H1 (cell line): Measurements from ENCODE around the gene NYAP2. TPM values are rescaled to one million over a fixed set of nuclear protein-coding genes. Genes with fewer than 3 reads are reported as not detected.

Experiments used
- CBX8 ChIP-seq: fragments of 300-800, 300-1000 bp; sonication (generic); IDR thresholded peaks from 2 replicates; pipeline ENCODE4 v1.7.1; 2016; ENCODE audit warnings: low read depth, low read length, borderline replicate concordance
- KDM1A ChIP-seq: fragments of 200-600, 300-600 bp; sonication (generic); IDR thresholded peaks from 2 replicates; pipeline ENCODE4 v1.7.1; 2016; ENCODE audit warnings: mild to moderate bottlenecking, low read length, borderline replicate concordance
- RBBP5 ChIP-seq: IDR thresholded peaks from 2 replicates; pipeline ENCODE4 v1.7.1; 2012; ENCODE audit warnings: low read depth, mild to moderate bottlenecking, inconsistent platforms, low read length, moderate library complexity, borderline replicate concordance
- polyA plus RNA-seq, 7 experiments: library from polyadenylated mRNA; depleted of rRNA in 3 of 7; stranded (reverse) in 5 of 7; unstranded in 2 of 7; fragments of >200 nt in 5 of 7; fragments of 200-250 nt in 2 of 7; gene quantifications; 1 replicate in 5 of 7; 2 replicates in 1 of 7; 4 replicates in 1 of 7; pipeline versions ENCODE4 v1.2.1 to v1.2.3, GENCODE V29; 2011 to 2013; ENCODE audit warnings: missing spikeins in 2 of 7, mixed read lengths in 2 of 7
- total RNA-seq: library from RNA; stranded (reverse); fragmentation: NEBNext Ultra II Directional; extraction: Animal tissue kit (Norgen Biotek cat#: 25700); gene quantifications from 2 replicates; pipeline ENCODE4 v1.2.1, GENCODE V29; 2021
- TF ChIP-seq, protein P1 (sequence below): fragments of 300-600 bp; sonication (generic); IDR thresholded peaks from 2 replicates; pipeline ENCODE4 v1.7.1; 2012; ENCODE audit warnings: low read length, moderate library complexity, mild to moderate bottlenecking, inconsistent platforms; ENCODE audit not compliant: insufficient replicate concordance

The NYAP2 gene
- total and polyA plus RNA-seq, 2 of the 8 experiments (the other 6 are each of a cell fraction or from before 2014, with no cell fraction given): not detected

DNA sequence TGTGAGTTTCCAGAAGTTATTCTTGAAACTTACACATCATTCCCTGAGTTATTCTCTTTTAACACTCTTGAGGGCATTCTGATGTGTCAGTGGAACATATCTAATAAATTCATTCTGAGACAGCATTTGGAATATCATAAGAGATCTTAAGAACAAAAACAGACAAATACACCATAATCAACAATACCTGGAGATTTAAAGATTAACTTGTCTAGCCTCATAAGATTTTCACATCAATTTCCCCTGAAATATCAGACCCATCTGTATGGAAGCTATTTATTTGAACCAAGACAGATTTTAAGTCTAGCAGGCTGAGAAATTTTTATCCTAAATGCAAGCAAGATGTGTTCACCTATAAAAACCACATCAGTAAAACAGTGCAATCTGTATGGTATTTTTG lies 181.6 kb downstream of the NYAP2 start (continued):
- TF ChIP-seq, protein P1, sequence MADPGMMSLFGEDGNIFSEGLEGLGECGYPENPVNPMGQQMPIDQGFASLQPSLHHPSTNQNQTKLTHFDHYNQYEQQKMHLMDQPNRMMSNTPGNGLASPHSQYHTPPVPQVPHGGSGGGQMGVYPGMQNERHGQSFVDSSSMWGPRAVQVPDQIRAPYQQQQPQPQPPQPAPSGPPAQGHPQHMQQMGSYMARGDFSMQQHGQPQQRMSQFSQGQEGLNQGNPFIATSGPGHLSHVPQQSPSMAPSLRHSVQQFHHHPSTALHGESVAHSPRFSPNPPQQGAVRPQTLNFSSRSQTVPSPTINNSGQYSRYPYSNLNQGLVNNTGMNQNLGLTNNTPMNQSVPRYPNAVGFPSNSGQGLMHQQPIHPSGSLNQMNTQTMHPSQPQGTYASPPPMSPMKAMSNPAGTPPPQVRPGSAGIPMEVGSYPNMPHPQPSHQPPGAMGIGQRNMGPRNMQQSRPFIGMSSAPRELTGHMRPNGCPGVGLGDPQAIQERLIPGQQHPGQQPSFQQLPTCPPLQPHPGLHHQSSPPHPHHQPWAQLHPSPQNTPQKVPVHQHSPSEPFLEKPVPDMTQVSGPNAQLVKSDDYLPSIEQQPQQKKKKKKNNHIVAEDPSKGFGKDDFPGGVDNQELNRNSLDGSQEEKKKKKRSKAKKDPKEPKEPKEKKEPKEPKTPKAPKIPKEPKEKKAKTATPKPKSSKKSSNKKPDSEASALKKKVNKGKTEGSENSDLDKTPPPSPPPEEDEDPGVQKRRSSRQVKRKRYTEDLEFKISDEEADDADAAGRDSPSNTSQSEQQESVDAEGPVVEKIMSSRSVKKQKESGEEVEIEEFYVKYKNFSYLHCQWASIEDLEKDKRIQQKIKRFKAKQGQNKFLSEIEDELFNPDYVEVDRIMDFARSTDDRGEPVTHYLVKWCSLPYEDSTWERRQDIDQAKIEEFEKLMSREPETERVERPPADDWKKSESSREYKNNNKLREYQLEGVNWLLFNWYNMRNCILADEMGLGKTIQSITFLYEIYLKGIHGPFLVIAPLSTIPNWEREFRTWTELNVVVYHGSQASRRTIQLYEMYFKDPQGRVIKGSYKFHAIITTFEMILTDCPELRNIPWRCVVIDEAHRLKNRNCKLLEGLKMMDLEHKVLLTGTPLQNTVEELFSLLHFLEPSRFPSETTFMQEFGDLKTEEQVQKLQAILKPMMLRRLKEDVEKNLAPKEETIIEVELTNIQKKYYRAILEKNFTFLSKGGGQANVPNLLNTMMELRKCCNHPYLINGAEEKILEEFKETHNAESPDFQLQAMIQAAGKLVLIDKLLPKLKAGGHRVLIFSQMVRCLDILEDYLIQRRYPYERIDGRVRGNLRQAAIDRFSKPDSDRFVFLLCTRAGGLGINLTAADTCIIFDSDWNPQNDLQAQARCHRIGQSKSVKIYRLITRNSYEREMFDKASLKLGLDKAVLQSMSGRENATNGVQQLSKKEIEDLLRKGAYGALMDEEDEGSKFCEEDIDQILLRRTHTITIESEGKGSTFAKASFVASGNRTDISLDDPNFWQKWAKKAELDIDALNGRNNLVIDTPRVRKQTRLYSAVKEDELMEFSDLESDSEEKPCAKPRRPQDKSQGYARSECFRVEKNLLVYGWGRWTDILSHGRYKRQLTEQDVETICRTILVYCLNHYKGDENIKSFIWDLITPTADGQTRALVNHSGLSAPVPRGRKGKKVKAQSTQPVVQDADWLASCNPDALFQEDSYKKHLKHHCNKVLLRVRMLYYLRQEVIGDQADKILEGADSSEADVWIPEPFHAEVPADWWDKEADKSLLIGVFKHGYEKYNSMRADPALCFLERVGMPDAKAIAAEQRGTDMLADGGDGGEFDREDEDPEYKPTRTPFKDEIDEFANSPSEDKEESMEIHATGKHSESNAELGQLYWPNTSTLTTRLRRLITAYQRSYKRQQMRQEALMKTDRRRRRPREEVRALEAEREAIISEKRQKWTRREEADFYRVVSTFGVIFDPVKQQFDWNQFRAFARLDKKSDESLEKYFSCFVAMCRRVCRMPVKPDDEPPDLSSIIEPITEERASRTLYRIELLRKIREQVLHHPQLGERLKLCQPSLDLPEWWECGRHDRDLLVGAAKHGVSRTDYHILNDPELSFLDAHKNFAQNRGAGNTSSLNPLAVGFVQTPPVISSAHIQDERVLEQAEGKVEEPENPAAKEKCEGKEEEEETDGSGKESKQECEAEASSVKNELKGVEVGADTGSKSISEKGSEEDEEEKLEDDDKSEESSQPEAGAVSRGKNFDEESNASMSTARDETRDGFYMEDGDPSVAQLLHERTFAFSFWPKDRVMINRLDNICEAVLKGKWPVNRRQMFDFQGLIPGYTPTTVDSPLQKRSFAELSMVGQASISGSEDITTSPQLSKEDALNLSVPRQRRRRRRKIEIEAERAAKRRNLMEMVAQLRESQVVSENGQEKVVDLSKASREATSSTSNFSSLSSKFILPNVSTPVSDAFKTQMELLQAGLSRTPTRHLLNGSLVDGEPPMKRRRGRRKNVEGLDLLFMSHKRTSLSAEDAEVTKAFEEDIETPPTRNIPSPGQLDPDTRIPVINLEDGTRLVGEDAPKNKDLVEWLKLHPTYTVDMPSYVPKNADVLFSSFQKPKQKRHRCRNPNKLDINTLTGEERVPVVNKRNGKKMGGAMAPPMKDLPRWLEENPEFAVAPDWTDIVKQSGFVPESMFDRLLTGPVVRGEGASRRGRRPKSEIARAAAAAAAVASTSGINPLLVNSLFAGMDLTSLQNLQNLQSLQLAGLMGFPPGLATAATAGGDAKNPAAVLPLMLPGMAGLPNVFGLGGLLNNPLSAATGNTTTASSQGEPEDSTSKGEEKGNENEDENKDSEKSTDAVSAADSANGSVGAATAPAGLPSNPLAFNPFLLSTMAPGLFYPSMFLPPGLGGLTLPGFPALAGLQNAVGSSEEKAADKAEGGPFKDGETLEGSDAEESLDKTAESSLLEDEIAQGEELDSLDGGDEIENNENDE: no peak
- TF ChIP-seq CBX8 (no peak), RBBP5 (no peak), KDM1A (no peak)
